GM03348 (cell line): ENCODE results near the gene PGM2.

ENCODE experiments used
- DNase-seq: peaks from one replicate; pipeline ENCODE4 v3.0.0; 2012; ENCODE audit warnings: low spot score

Gene PGM2

GRCh38 chr4:37902738-37903693 lies 76.5 kb downstream of the PGM2 start:
- DNase-seq: no peak

GRCh38 chr4:37903901-37904300 lies 77.4 kb downstream of the PGM2 start:
- no peak for DNase-seq

- DNase-seq: no peak
Measured at GRCh38 chr4:37904824-37905223, 78.3 kb downstream of the PGM2 start.

GRCh38 chr4:37905533-37906169 lies 79.2 kb downstream of the PGM2 start:
- DNase-seq: no peak

GRCh38 chr4:37908488-37909331 lies 82.2 kb downstream of the PGM2 start:
- peak; percentile 20 for DNase-seq

GRCh38 chr4:37909332-37910090 lies 83.0 kb downstream of the PGM2 start:
- DNase-seq: no peak

- DNase-seq: no peak
Measured at GRCh38 chr4:37910091-37910486, 83.6 kb downstream of the PGM2 start.
